Endothelial cell of umbilical vein (primary cell): ENCODE measurements around the gene CLDND2. TPM values are rescaled to one million over a fixed set of nuclear protein-coding genes. Genes with fewer than 3 reads are reported as not detected.

Experiments used
- BruUV-seq: library from RNA; stranded (reverse); fragments of 400-500 nt; replicated peaks from 2 replicates; lab custom pipeline; 2021; lab: Mats Ljungman, UMichigan
- CTCF ChIA-PET: fragments of 300-600, 350-600 bp; sonication (Branson Sonifier 250); formaldehyde crosslinking; loops from one replicate; lab custom pipeline; 2021; ENCODE audit warnings: antibody characterized with exemption, inconsistent platforms; lab: Charles Lee
- POLR2A ChIA-PET: fragments of 300-600, 350-600 bp; sonication (Branson Sonifier 250); formaldehyde crosslinking; loops from one replicate; lab custom pipeline; 2021; ENCODE audit warnings: antibody characterized with exemption, inconsistent platforms; lab: Charles Lee
- DNase-seq: peaks from one replicate; pipeline ENCODE4 v3.0.0-alpha.2; 2011; ENCODE audit warnings: low read depth, low spot score
- FAIRE-seq: peaks from 2 replicates; lab custom pipeline; 2011; peaks lifted over from hg19 to GRCh38; lab: Jason Lieb, UNC
- H2AFZ ChIP-seq: 2 replicates; pipeline ENCODE4 v1.6.0; 2012; ENCODE audit warnings: low read depth, low read length, control low read depth, inconsistent platforms
- H3K27ac ChIP-seq: 2 replicates; pipeline ENCODE4 v1.5.1; 2011; ENCODE audit warnings: low read depth, mild to moderate bottlenecking, control low read depth, low read length, moderate library complexity; ENCODE audit not compliant: insufficient read depth
- H3K27me3 ChIP-seq, 2 experiments: 2 replicates each; pipeline versions ENCODE4 v1.6.0 to v1.6.1; 2011; ENCODE audit warnings: low read length in 2 of 2, mixed read lengths in 1 of 2; ENCODE audit not compliant: control insufficient read depth in 2 of 2, insufficient read depth in 2 of 2
- H3K36me3 ChIP-seq, 2 experiments: 2 replicates in 1 of 2; 3 replicates in 1 of 2; pipeline ENCODE4 v1.5.1; 2011; ENCODE audit warnings: low read length in 2 of 2, mild to moderate bottlenecking in 1 of 2, moderate library complexity in 1 of 2; ENCODE audit not compliant: control insufficient read depth in 2 of 2, insufficient read depth in 2 of 2; ENCODE audit errors: extremely low read depth in 1 of 2
- H3K4me1 ChIP-seq: 3 replicates; pipeline ENCODE4 v1.5.1; 2011; ENCODE audit warnings: mild to moderate bottlenecking, low read length; ENCODE audit not compliant: control insufficient read depth, insufficient read depth; ENCODE audit errors: extremely low read depth
- H3K4me2 ChIP-seq: 2 replicates; pipeline ENCODE4 v1.6.1; 2011; ENCODE audit warnings: low read length, control low read depth, mixed read lengths; ENCODE audit not compliant: insufficient read depth
- H3K4me3 ChIP-seq, 3 experiments: fragments of 200-600 bp in 1 of 3; sonication (generic), shearing (Covaris generic) in 1 of 3; replicated peaks in 1 of 3; 2 replicates each; pipeline ENCODE4 v1.5.1; 2011 to 2016; ENCODE audit warnings: control low read depth in 3 of 3, low read length in 3 of 3, mild to moderate bottlenecking in 2 of 3, inconsistent platforms in 1 of 3, low read depth in 1 of 3, moderate library complexity in 1 of 3; ENCODE audit not compliant: insufficient read depth in 1 of 3
- H3K79me2 ChIP-seq: 2 replicates; pipeline ENCODE4 v1.6.0; 2012; ENCODE audit warnings: low read length, inconsistent platforms; ENCODE audit not compliant: control insufficient read depth, insufficient read depth
- H3K9ac ChIP-seq: replicated peaks from 2 replicates; pipeline ENCODE3; 2011; ENCODE audit warnings: low read length, control low read depth; ENCODE audit not compliant: insufficient read depth; ENCODE audit errors: extremely low read depth
- H3K9me1 ChIP-seq: replicated peaks from 3 replicates; pipeline ENCODE4 v1.6.0; 2011; ENCODE audit warnings: mild to moderate bottlenecking, low read length; ENCODE audit not compliant: control insufficient read depth, insufficient read depth; ENCODE audit errors: extremely low read depth
- H3K9me3 ChIP-seq: replicated peaks from 2 replicates; pipeline ENCODE4 v1.5.1; 2012; ENCODE audit warnings: low read length, inconsistent platforms; ENCODE audit not compliant: control insufficient read depth, insufficient read depth
- H4K20me1 ChIP-seq: replicated peaks from 2 replicates; pipeline ENCODE3; 2011; ENCODE audit warnings: mild to moderate bottlenecking, low read length; ENCODE audit not compliant: control insufficient read depth, insufficient read depth; ENCODE audit errors: extremely low read depth
- CTCF ChIP-seq, 2 donors: IDR thresholded peaks; 1 replicate in 1 of 2; 2 replicates in 1 of 2; pipeline ENCODE4 v1.5.1; 2011; ENCODE audit warnings: low read length in 2 of 2, mild to moderate bottlenecking in 2 of 2, moderate library complexity in 2 of 2, control low read depth in 1 of 2, inconsistent platforms in 1 of 2, low read depth in 1 of 2; ENCODE audit not compliant: insufficient read depth in 1 of 2; ENCODE audit errors: extremely low read depth in 1 of 2
- EZH2 ChIP-seq: IDR thresholded peaks from 2 replicates; pipeline ENCODE4 v1.6.1; 2012; ENCODE audit warnings: borderline replicate concordance, low read depth, mild to moderate bottlenecking, moderate library complexity, low read length, inconsistent platforms; ENCODE audit not compliant: severe bottlenecking
- FOS ChIP-seq: IDR thresholded peaks from 2 replicates; pipeline ENCODE4 v1.6.1; 2011; ENCODE audit warnings: mild to moderate bottlenecking, low read length, moderate library complexity, borderline replicate concordance; ENCODE audit not compliant: insufficient read depth
- GATA2 ChIP-seq: IDR thresholded peaks from 2 replicates; pipeline ENCODE4 v1.7.0; 2011; ENCODE audit warnings: low read depth, mild to moderate bottlenecking, moderate library complexity, mixed read lengths, low read length; ENCODE audit not compliant: insufficient read length, insufficient read depth
- JUN ChIP-seq: IDR thresholded peaks from 2 replicates; pipeline ENCODE4 v1.6.1; 2011; ENCODE audit warnings: borderline replicate concordance, low read depth; ENCODE audit not compliant: insufficient read length, insufficient read depth
- MAX ChIP-seq: IDR thresholded peaks from 2 replicates; pipeline ENCODE4 v1.6.1; 2011; ENCODE audit not compliant: insufficient read depth, insufficient read length
- MYC ChIP-seq: IDR thresholded peaks from one replicate; pipeline ENCODE4 v1.6.1; 2011; ENCODE audit warnings: mild to moderate bottlenecking, low read depth, low read length
- POLR2AphosphoS5 ChIP-seq: IDR thresholded peaks from 2 replicates; pipeline ENCODE4 v1.6.1; 2012; ENCODE audit warnings: low read depth, mild to moderate bottlenecking, control low read depth, low read length, moderate library complexity; ENCODE audit not compliant: insufficient read depth
- dilution Hi-C: fragments of 300-500 bp; cut with MboI; formaldehyde crosslinking; loops from one replicate; pipeline ENCODE4 v1.15.0; 2019; ENCODE audit warnings: low sequenced_read_pairs; ENCODE audit not compliant: extremely low pct_ligation_motif_present
- intact Hi-C: fragments of 100-400 bp; cut with micrococcal nuclease; formaldehyde crosslinking; loops from one replicate; pipeline ENCODE4 v1.10.0; 2022
- polyA plus RNA-seq, 4 experiments: library from polyadenylated mRNA; depleted of rRNA in 3 of 4; stranded (reverse) in 3 of 4; unstranded in 1 of 4; fragments of >200 nt; gene quantifications; 2 replicates each; pipeline versions ENCODE4 v1.2.1 to v1.2.3, GENCODE V29; 2011 to 2012; ENCODE audit warnings: missing spikeins in 1 of 4
- total RNA-seq: library from RNA; stranded (reverse); gene quantifications from 2 replicates; pipeline ENCODE4 v1.2.3, GENCODE V29; 2021

CLDND2 gene
- total and polyA plus RNA-seq, 2 donors (not counting 3 experiments of a cell fraction or from before 2014, with no cell fraction given) = 0.97 TPM; not detected in 1

DNA sequence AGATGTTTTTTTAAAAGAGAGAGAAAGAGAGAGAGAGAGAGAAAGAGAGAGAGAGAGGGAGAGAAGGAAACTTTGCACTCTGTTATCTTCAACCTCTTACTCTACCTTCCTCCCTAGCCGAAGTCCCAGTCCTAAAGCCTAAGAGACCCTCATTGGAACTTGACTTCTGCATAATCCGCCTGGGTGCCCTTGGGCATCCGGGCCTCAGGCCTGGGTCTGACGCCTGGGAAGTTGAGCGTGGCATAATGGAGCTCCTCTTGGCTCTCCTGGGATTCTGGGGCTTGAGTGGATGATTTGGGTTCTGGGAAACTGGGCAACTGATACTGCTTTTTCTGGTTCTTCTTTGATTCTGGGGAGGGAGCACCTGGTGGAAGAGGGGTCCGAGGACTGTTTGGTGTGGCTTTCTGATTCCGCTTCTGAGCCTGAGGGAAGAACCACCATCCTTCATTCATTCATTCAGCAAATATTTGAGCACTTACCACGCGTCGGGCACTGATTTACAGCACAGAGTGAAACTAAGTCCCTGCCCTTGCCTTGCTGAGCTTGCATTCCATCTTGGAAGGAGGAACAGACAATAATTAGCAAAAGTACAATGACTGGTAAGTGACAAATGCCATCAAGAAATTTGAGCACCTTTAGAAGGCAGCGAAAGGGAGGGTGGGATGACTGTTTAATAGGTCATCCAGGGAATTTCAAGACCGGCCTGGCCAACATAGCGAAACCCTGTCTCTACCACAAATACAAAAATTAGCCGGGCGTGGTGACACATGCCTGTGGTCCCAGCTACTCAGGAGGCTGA, 42.3 kb upstream of the CLDND2 start:
- dilution Hi-C loops (no loop called here), intact Hi-C loops (no loop called here)
- no peaks in the 10 kb centered on the region for H3K27me3 ChIP-seq
- FAIRE-seq (no peak), DNase-seq (no peak)
- H3K27ac ChIP-seq = no peak overlapping the region
- H3K9ac ChIP-seq = no peak overlapping the region
- H4K20me1 ChIP-seq = no peaks in the 10 kb centered on the region
- H2AFZ ChIP-seq = no peak overlapping the region
- no peaks in the 10 kb centered on the region for H3K9me1 ChIP-seq
- H3K79me2 ChIP-seq = no peaks in the 10 kb centered on the region
- TF ChIP-seq MYC = no peak
- TF ChIP-seq GATA2 = no peak
- no peak for TF ChIP-seq EZH2
- TF ChIP-seq POLR2AphosphoS5 = no peak
- TF ChIP-seq FOS = no peak
- no peak for TF ChIP-seq MAX
- no peak for TF ChIP-seq JUN
- TF ChIP-seq CTCF (IDR thresholded peaks at IDR 0.05; ENCODE audit: extremely low read depth in 1 of 2, insufficient read depth in 1 of 2, low read depth in 1 of 2, low read length in 2 of 2) = no peak
- ChIA-PET CTCF (no interaction called here), POLR2A (no interaction called here)
- H3K36me3 ChIP-seq = no peaks in the 10 kb centered on the region
- H3K9me3 ChIP-seq = no peaks in the 10 kb centered on the region
- H3K4me3 ChIP-seq = no peak overlapping the region
- no peak overlapping the region for H3K4me2 ChIP-seq
- no TSS peak for BruUV-seq
- no peaks in the 10 kb centered on the region for H3K4me1 ChIP-seq
